ENCODE measurements around the gene LAGE3.

DNA sequence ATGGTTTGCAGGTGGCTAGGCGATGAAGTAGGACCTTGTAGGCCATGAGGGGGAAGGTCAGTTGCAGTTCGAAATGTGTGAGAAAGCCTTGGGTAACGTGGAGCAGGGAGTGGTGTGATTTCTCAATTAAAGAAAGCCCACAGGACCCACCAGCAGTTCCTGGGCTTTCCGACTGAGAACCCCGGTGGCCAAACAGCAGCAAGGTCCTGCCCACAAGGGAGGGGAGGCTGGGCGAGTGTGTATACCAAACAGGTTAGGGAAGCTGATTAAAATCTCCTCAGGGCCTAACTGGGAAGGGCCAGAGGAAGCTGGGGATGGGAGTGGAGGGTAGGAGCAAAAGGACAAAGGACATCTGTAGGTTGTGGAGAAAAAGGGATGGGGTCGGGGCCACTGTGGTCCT lies 48.2 kb downstream of the LAGE3 start:
- TF ChIP-seq POLR2AphosphoS5 (IDR thresholded peaks at IDR 0.05; ENCODE audit: borderline replicate concordance, low read depth, low read length) (no peak), EZH2 (IDR thresholded peaks at IDR 0.05) (no peak)
